GDM1 (cell line): ENCODE results near the gene MYH11.
"Not testable (repeated sequence)": the region's sequence is repeated elsewhere in the genome, so short reads cannot be mapped to it uniquely, and the experiment has no call there.

ENCODE experiments used
- DNase-seq: peaks from one replicate; lab custom pipeline; 2025; lab: John Stamatoyannopoulos, UW

Gene MYH11

GRCh38 chr16:15810411-15810810 lies 46.4 kb downstream of the MYH11 start:
- no peak for DNase-seq

GRCh38 chr16:15809297-15809696 lies 47.5 kb downstream of the MYH11 start:
- not testable (repeated sequence) for DNase-seq

GRCh38 chr16:15808071-15808470 lies 48.8 kb downstream of the MYH11 start:
- DNase-seq = no peak

- DNase-seq = no peak
Observed at GRCh38 chr16:15807603-15808009, 49.2 kb downstream of the MYH11 start.

- DNase-seq = no peak
Observed at GRCh38 chr16:15803618-15804017, 53.2 kb downstream of the MYH11 start.

- no peak for DNase-seq
Observed at GRCh38 chr16:15799851-15800495, 56.9 kb downstream of the MYH11 start.

- no peak for DNase-seq
Observed at GRCh38 chr16:15798671-15799070, 58.2 kb downstream of the MYH11 start.

- DNase-seq = no peak
Observed at GRCh38 chr16:15796885-15797284, 59.9 kb downstream of the MYH11 start.

GRCh38 chr16:15795615-15796014 lies 61.2 kb downstream of the MYH11 start:
- DNase-seq = no peak

- no peak for DNase-seq
Observed at GRCh38 chr16:15792563-15792971, 64.3 kb downstream of the MYH11 start.

- DNase-seq = no peak
Observed at GRCh38 chr16:15790458-15790857, 66.4 kb downstream of the MYH11 start.

GRCh38 chr16:15789816-15790215 lies 67.0 kb downstream of the MYH11 start:
- not testable (repeated sequence) for DNase-seq

- DNase-seq = no peak
Observed at GRCh38 chr16:15788846-15789239, 68.0 kb downstream of the MYH11 start.

- no peak for DNase-seq
Observed at GRCh38 chr16:15786501-15786900, 70.3 kb downstream of the MYH11 start.

GRCh38 chr16:15785386-15786059 lies 71.3 kb downstream of the MYH11 start:
- DNase-seq = no peak

GRCh38 chr16:15783985-15784384 lies 72.8 kb downstream of the MYH11 start:
- no peak for DNase-seq

- no peak for DNase-seq
Observed at GRCh38 chr16:15782573-15783365, 74.1 kb downstream of the MYH11 start.

GRCh38 chr16:15781650-15782049 lies 75.2 kb downstream of the MYH11 start:
- no peak for DNase-seq

- DNase-seq = no peak
Observed at GRCh38 chr16:15780805-15781204, 76.0 kb downstream of the MYH11 start.

- DNase-seq = no peak
Observed at GRCh38 chr16:15779664-15780351, 77.0 kb downstream of the MYH11 start.

GRCh38 chr16:15778999-15779614 lies 77.7 kb downstream of the MYH11 start:
- DNase-seq = no peak

- DNase-seq = no peak
Observed at GRCh38 chr16:15778204-15778743, 78.6 kb downstream of the MYH11 start.
